WTC11 (cell line): Measurements from ENCODE around the gene HDAC9. TPM values are rescaled to one million over a fixed set of nuclear protein-coding genes. Genes with fewer than 3 reads are reported as not detected.
A peak's percentile ranks its signal among the peaks of the same experiment; 100 is the strongest.

Experiments
- ATAC-seq: fragments of 200-7000 bp; cut with Tn5 transposase; 2 replicates; pipeline ENCODE4 v1.10.0; 2021; ENCODE audit warnings: mild to moderate bottlenecking, moderate library complexity
- CTCF ChIA-PET: fragments of 300-600 bp; sonication (Branson Sonifier 250); formaldehyde crosslinking; loops from one replicate; lab custom pipeline; 2021; ENCODE audit warnings: antibody characterized with exemption; lab: Charles Lee
- POLR2A ChIA-PET: fragments of 350-600 bp; sonication (Branson Sonifier 250); formaldehyde crosslinking; loops from one replicate; lab custom pipeline; 2021; ENCODE audit warnings: antibody characterized with exemption; lab: Charles Lee
- DNase-seq: peaks from one replicate; pipeline ENCODE4 v3.0.0; 2021; ENCODE audit warnings: low spot score
- H3K27ac Mint-ChIP-seq: 2 replicates; pipeline ENCODE4 v1.8.0; 2021; ENCODE audit warnings: mixed read lengths
- H3K27me3 Mint-ChIP-seq: 2 replicates; pipeline ENCODE4 v1.8.0; 2021; ENCODE audit warnings: low read depth, mild to moderate bottlenecking, moderate library complexity, mixed read lengths
- H3K36me3 Mint-ChIP-seq: 2 replicates; pipeline ENCODE4 v1.8.0; 2021; ENCODE audit warnings: mixed read lengths
- H3K4me1 Mint-ChIP-seq: 2 replicates; pipeline ENCODE4 v1.8.0; 2022; ENCODE audit warnings: mixed read lengths
- H3K4me3 Mint-ChIP-seq: 2 replicates; pipeline ENCODE4 v1.8.0; 2021; ENCODE audit warnings: mild to moderate bottlenecking, moderate library complexity, mixed read lengths
- H3K9me3 Mint-ChIP-seq: 2 replicates; pipeline ENCODE4 v1.8.0; 2021; ENCODE audit warnings: mixed read lengths
- AFF4 ChIP-seq: sonication (generic); formaldehyde crosslinking; IDR thresholded peaks from 2 replicates; pipeline ENCODE4 v1.8.1; 2023; ENCODE audit warnings: mild to moderate bottlenecking, missing genetic modification reagents, borderline replicate concordance
- ATF2 ChIP-seq: sonication (generic); formaldehyde crosslinking; IDR thresholded peaks from 2 replicates; pipeline ENCODE4 v1.8.1; 2022; ENCODE audit warnings: low read depth, missing genetic modification reagents, borderline replicate concordance
- ATF3 ChIP-seq: sonication (generic); formaldehyde crosslinking; conservative IDR thresholded peaks from 2 replicates; pipeline ENCODE4 v1.8.1; 2022; ENCODE audit warnings: mild to moderate bottlenecking, missing genetic modification reagents
- ATF6 ChIP-seq: sonication (generic); formaldehyde crosslinking; IDR thresholded peaks from 2 replicates; pipeline ENCODE4 v1.8.1; 2023; ENCODE audit warnings: mild to moderate bottlenecking, missing genetic modification reagents
- CDX4 ChIP-seq: fragments of 250-450 bp; sonication (Bioruptor Pico); IDR thresholded peaks from 2 replicates; pipeline ENCODE4 v1.9.0; 2021; ENCODE audit warnings: moderate library complexity, mild to moderate bottlenecking, inconsistent platforms, borderline replicate concordance
- CREM ChIP-seq: sonication (generic); formaldehyde crosslinking; IDR thresholded peaks from 2 replicates; pipeline ENCODE4 v1.8.1; 2022; ENCODE audit warnings: mild to moderate bottlenecking, missing genetic modification reagents, moderate library complexity
- CTCF ChIP-seq: fragments of 200-600 bp; IDR thresholded peaks from 2 replicates; pipeline ENCODE4 v1.8.0; 2022; ENCODE audit warnings: antibody characterized with exemption
- E2F1 ChIP-seq: sonication (generic); formaldehyde crosslinking; IDR thresholded peaks from 2 replicates; pipeline ENCODE4 v1.8.0; 2022; ENCODE audit warnings: mild to moderate bottlenecking, missing genetic modification reagents
- ERG ChIP-seq: fragments of 250-450 bp; sonication (Bioruptor Pico); IDR thresholded peaks from 2 replicates; pipeline ENCODE4 v1.8.0; 2021; ENCODE audit warnings: mild to moderate bottlenecking
- FOXK1 ChIP-seq: sonication (generic); formaldehyde crosslinking; IDR thresholded peaks from 2 replicates; pipeline ENCODE4 v1.8.0; 2022; ENCODE audit warnings: mild to moderate bottlenecking, moderate library complexity, missing genetic modification reagents
- FOXP1 ChIP-seq: sonication (generic); formaldehyde crosslinking; IDR thresholded peaks from 2 replicates; pipeline ENCODE4 v1.8.0; 2022; ENCODE audit warnings: missing genetic modification reagents, mild to moderate bottlenecking, moderate library complexity, borderline replicate concordance
- GRHL2 ChIP-seq: fragments of 250-450 bp; sonication (Bioruptor Pico); IDR thresholded peaks from 2 replicates; pipeline ENCODE4 v1.8.0; 2022; ENCODE audit warnings: mild to moderate bottlenecking, moderate library complexity; ENCODE audit not compliant: insufficient replicate concordance, severe bottlenecking
- MAX ChIP-seq: sonication (generic); formaldehyde crosslinking; IDR thresholded peaks from 2 replicates; pipeline ENCODE4 v1.8.0; 2022; ENCODE audit warnings: mild to moderate bottlenecking, missing genetic modification reagents
- MXD4 ChIP-seq: fragments of 250-450 bp; sonication (Bioruptor Pico); IDR thresholded peaks from 2 replicates; pipeline ENCODE4 v1.8.0; 2021; ENCODE audit warnings: mild to moderate bottlenecking, moderate library complexity, borderline replicate concordance
- NFE2L1 ChIP-seq: sonication (generic); formaldehyde crosslinking; IDR thresholded peaks from 2 replicates; pipeline ENCODE4 v1.8.1; 2023; ENCODE audit warnings: missing genetic modification reagents
- NR1H2 ChIP-seq: sonication (generic); formaldehyde crosslinking; IDR thresholded peaks from 2 replicates; pipeline ENCODE4 v1.9.0; 2021; ENCODE audit warnings: mild to moderate bottlenecking, moderate library complexity, missing genetic modification reagents
- TEAD1 ChIP-seq: sonication (generic); formaldehyde crosslinking; IDR thresholded peaks from 2 replicates; pipeline ENCODE4 v1.8.0; 2022; ENCODE audit warnings: mild to moderate bottlenecking, missing genetic modification reagents
- USF1 ChIP-seq: sonication (generic); formaldehyde crosslinking; IDR thresholded peaks from 2 replicates; pipeline ENCODE4 v1.8.0; 2022; ENCODE audit warnings: mild to moderate bottlenecking, missing genetic modification reagents
- ZNF121 ChIP-seq: sonication (generic); formaldehyde crosslinking; IDR thresholded peaks from 2 replicates; pipeline ENCODE4 v1.8.0; 2023; ENCODE audit warnings: missing genetic modification reagents
- ZNF232 ChIP-seq: sonication (generic); formaldehyde crosslinking; IDR thresholded peaks from 2 replicates; pipeline ENCODE4 v1.8.0; 2022; ENCODE audit warnings: mild to moderate bottlenecking, missing genetic modification reagents
- ZNF317 ChIP-seq: sonication (generic); formaldehyde crosslinking; IDR thresholded peaks from 2 replicates; pipeline ENCODE4 v1.8.1; 2023; ENCODE audit warnings: low read depth, mild to moderate bottlenecking, moderate library complexity, missing genetic modification reagents, borderline replicate concordance
- total RNA-seq: library from RNA; stranded (reverse); gene quantifications from 3 replicates; pipeline ENCODE4 v1.2.3, GENCODE V29; 2021

Gene HDAC9
- total RNA-seq, 1 experiment from 2014 or later = 18.8 TPM

- TF ChIP-seq AFF4 (CRISPR knock-in tag) (no peak), CDX4 (CRISPR knock-in tag) (no peak), FOXK1 (CRISPR knock-in tag) (no peak), USF1 (CRISPR knock-in tag) (no peak), E2F1 (CRISPR knock-in tag) (no peak)
Observed at GRCh38 chr7:18566205-18566604, 70.7 kb downstream of the HDAC9 start (continued).

GRCh38 chr7:18566829-18567228 lies 71.3 kb downstream of the HDAC9 start:
- ChIA-PET CTCF (interaction anchor here (1.5 to 2.9 kb wide), 2 partner anchors 210 to 215 kb away, joined by 7 to 11 read pairs; no protein-coding TSS in a partner anchor), POLR2A (no interaction called here)
- no peak for DNase-seq
- Mint-ChIP-seq H3K27me3 (no peaks in the 10 kb centered on the region), H3K27ac (peak overlapping the region; percentile 34), H3K36me3 (no peaks in the 10 kb centered on the region), H3K9me3 (no peaks in the 10 kb centered on the region), H3K4me3 (no peak overlapping the region), H3K4me1 (peaks cover 22% of the 10 kb centered on the region)
- ATAC-seq = peak; percentile 43
- TF ChIP-seq MAX (no peak), ZNF232 (CRISPR knock-in tag) (no peak), ERG (CRISPR knock-in tag) (no peak), ATF2 (no peak), GRHL2 (no peak), ZNF121 (CRISPR knock-in tag) (no peak), ATF6 (CRISPR knock-in tag) (no peak), MXD4 (no peak), FOXP1 (no peak), CTCF (no peak), NR1H2 (CRISPR knock-in tag) (no peak), ATF3 (CRISPR knock-in tag) (no peak), ZNF317 (CRISPR knock-in tag) (no peak), NFE2L1 (no peak), CREM (CRISPR knock-in tag) (no peak), TEAD1 (CRISPR knock-in tag) (no peak)
